Bone marrow (tissue), 2 donors: ENCODE data around the gene POLRMT.
A peak's percentile ranks its signal among the peaks of the same experiment; 100 is the strongest.
"Not testable (repeated sequence)": the region's sequence is repeated elsewhere in the genome, so short reads cannot be mapped to it uniquely, and the experiment has no call there.

ENCODE experiments used
- DNase-seq, 2 donors: peaks; one replicate each; lab custom pipeline; 2025; lab: John Stamatoyannopoulos, UW

Gene POLRMT

GRCh38 chr19:647566-648284 lies 14.4 kb upstream of the POLRMT start:
- DNase-seq, result no peak

GRCh38 chr19:646779-647565 lies 13.6 kb upstream of the POLRMT start:
- no peak for DNase-seq

GRCh38 chr19:645912-646778 lies 12.8 kb upstream of the POLRMT start:
- DNase-seq, result no peak

GRCh38 chr19:644789-645188 lies 11.5 kb upstream of the POLRMT start:
- no peak for DNase-seq

GRCh38 chr19:644363-644762 lies 11.0 kb upstream of the POLRMT start:
- no peak for DNase-seq

GRCh38 chr19:643736-644135 lies 10.4 kb upstream of the POLRMT start:
- DNase-seq, result no peak

- DNase-seq, result no peak
Measured at GRCh38 chr19:642767-643727, 9.7 kb upstream of the POLRMT start.

- no peak for DNase-seq
Measured at GRCh38 chr19:641702-642101, 8.4 kb upstream of the POLRMT start.

GRCh38 chr19:640606-641189 lies 7.4 kb upstream of the POLRMT start:
- DNase-seq, result no peak

- no peak for DNase-seq
Measured at GRCh38 chr19:640161-640558, 6.8 kb upstream of the POLRMT start.

GRCh38 chr19:639253-640160 lies 6.2 kb upstream of the POLRMT start, which contains the start of gene FGF22:
Gene FGF22 (plus strand): TSS chr19:639879. CDS start chr19:639926, 47 bp downstream.
- DNase-seq, result peak; percentile 58 to 80

GRCh38 chr19:638906-639252 lies 5.5 kb upstream of the POLRMT start:
- no peak for DNase-seq

- no peak for DNase-seq
Measured at GRCh38 chr19:634975-635652, 1.8 kb upstream of the POLRMT start.

GRCh38 chr19:633786-634639 lies 676 bp upstream of the POLRMT start:
- no peak for DNase-seq

GRCh38 chr19:632579-633067 lies 714 bp downstream of the POLRMT start:
- DNase-seq, result peak in 1 of 2 donors; percentile 41

- DNase-seq, result no peak
Measured at GRCh38 chr19:629961-630714, 3.2 kb downstream of the POLRMT start.

GRCh38 chr19:629515-629914 lies 3.8 kb downstream of the POLRMT start:
- not testable (repeated sequence) for DNase-seq
